NCI-H526 (cell line): ENCODE results near the gene HBG1.
"Not testable (repeated sequence)": the region's sequence is repeated elsewhere in the genome, so short reads cannot be mapped to it uniquely, and the experiment has no call there.

Experiments
- DNase-seq, 2 experiments: peaks; one replicate each; lab custom pipeline; 2025; lab: John Stamatoyannopoulos, UW

HBG1 gene

DNA sequence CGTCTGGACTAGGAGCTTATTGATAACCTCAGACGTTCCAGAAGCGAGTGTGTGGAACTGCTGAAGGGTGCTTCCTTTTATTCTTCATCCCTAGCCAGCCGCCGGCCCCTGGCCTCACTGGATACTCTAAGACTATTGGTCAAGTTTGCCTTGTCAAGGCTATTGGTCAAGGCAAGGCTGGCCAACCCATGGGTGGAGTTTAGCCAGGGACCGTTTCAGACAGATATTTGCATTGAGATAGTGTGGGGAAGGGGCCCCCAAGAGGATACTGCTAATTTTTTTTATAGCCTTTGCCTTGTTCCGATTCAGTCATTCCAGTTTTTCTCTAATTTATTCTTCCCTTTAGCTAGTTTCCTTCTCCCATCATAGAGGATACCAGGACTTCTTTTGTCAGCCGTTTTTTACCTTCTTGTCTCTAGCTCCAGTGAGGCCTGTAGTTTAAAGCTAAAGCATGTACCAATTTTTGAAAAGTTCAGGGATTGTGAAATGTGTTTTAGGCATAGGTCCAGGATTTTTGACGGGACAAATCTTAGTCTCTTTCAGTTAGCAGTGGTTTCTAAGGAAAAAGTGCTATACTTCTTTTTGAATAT is at the start of gene HBG1:
Gene HBG1 (minus strand): TSS at position 51 of the 590 bp plus-strand sequence. CDS start 53 bp downstream, outside the sequence.
- DNase-seq: not testable (repeated sequence)

DNA sequence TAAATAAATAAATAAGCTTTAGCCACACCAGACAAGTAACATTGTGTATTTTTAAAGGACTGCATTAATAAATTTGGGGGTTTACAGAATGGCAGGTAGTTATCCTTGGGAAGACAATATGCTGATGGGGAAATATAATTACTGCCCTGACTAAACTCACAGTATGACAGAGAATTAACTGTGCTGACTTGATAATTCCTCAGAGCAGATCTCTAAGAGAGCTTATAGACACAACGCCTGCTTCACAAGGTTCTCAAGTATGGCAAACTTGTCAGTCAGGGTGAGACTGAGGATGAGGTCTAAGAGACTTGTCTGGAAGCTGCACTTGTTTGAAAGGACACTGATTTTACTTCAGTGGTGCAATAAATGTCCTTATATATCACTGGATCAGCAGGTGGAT is 48.8 kb upstream of the HBG1 start:
- DNase-seq: no peak

DNA sequence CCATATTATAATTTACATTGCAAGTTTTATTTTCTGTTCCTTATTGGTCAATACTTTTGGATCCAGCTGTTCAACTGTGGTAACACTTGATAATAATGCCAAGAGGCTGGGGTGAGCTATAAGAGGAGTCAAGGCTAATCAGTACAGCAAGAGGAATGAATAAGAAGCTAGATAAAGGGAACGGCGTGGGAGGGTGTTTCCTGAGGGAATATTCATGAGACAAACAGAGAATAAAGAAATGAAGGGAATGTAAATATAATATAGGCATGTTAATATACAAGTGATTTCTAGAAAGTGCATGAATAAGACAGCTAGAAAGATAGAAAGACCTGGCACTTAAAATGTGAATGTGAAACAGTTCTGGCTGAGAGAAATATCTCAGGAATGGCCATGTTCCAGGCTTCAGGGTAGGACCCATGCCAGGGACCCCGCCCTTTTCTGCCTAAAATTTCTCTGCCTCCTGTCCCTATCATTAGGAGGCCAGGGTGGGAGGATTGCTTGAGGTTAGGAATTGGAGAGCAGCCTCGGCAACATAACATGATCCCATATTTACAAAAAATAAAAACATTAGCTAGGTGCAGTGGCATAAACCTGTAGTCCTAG is 48.2 kb upstream of the HBG1 start:
- DNase-seq: no peak

DNA sequence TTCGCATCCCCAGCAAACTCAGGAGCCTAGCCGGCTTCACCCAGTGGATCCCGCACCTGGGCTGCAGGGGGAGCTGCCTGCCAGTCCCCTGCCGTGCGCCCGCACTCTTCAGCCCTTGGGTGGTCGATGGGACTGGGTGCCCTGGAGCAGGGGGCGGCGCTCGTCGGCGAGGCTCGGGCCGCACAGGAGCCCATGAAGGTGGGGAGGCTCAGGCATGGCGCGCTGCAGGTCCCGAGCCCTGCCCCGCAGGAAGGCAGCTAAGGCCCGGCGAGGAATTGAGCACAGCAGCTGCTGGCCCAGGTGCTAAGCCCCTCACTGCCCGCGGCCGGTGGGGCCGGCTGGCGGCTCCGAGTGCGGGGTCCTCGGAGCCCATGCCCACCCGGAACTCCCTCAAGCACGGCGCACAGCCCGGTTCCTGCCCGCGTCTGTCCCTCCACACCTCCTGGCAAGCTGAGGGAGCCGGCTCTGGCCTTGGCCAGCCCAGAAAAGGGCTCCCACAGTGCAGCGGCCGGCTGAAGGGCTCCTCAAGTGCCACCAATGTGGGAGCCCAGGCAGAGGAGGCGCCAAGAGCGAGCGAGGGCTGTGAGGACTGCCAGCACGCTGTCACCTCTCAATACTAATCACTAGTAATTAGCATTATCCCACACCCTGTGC is 44.8 kb upstream of the HBG1 start:
- DNase-seq: not testable (repeated sequence)

DNA sequence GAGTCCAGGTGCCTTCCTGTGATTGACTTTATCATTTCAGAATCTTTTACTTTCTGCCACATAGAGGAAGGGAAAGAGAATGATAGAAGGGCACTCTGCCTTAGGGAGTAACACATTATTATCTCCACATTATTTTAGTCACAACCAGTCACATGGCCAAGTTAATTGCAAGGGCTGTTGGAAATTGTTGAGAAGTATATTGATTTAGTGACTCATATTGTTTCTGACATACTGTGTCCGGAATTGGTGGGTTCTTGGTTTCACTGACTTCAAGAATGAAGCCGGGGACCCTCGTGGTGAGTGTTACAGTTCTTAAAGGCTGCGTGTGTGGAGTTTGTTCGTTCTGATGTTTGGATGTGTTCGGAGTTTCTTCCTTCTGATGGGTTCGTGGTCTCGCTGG is 43.4 kb upstream of the HBG1 start:
- no peak for DNase-seq

- peak in 1 of 2 experiments; percentile 30 for DNase-seq
These were observed 41.7 kb upstream of the HBG1 start for GRCh38 chr11:5291207-5291838.

GRCh38 chr11:5290106-5290505 is 40.4 kb upstream of the HBG1 start:
- DNase-seq: no peak

DNA sequence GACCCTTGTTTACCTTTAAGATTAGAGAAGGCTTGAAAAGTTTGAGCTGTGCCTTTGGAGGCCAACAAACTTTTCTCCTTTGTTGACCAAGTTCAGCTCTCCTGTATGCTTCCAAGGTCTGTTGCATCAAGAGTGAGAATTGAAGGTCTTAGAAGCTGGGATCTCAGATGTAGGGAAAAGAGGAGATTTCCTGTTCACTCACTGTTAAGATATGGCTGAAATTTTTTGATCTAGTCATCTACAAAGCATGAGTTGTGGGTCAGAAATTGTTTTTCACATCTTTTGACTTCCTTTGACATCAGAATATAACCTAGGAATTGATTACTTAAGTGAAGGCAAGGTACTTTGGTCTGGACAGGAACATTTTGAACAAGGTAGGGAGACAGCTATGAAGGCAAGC is 40.0 kb upstream of the HBG1 start:
- DNase-seq: no peak

DNA sequence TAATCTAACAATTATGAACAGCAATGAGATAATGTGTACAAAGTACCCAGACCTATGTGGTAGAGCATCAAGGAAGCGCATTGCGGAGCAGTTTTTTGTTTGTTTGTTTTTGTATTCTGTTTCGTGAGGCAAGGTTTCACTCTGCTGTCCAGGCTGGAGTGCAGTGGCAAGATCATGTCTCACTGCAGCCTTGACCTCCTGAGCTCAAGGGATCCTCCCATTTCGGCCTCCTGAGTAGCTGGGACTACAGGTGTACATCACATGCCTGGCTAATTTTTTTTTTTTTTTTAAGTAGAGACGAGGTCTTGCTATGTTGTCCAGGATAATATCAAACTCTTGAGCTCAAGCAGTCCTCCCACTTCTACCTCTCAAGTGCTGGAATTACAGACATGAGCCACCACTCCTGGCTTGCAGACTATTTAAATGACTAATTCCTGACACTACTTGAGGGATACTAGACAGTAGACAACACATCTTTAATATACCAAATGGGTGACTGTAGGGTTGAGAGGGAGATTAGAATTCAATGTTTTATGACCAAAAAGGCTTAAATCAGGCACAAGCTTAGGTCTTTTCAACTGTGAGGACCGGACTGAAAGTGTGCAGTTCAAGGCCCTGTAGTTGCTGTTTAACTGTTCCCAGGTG is 39.4 kb upstream of the HBG1 start:
- DNase-seq: no peak

DNA sequence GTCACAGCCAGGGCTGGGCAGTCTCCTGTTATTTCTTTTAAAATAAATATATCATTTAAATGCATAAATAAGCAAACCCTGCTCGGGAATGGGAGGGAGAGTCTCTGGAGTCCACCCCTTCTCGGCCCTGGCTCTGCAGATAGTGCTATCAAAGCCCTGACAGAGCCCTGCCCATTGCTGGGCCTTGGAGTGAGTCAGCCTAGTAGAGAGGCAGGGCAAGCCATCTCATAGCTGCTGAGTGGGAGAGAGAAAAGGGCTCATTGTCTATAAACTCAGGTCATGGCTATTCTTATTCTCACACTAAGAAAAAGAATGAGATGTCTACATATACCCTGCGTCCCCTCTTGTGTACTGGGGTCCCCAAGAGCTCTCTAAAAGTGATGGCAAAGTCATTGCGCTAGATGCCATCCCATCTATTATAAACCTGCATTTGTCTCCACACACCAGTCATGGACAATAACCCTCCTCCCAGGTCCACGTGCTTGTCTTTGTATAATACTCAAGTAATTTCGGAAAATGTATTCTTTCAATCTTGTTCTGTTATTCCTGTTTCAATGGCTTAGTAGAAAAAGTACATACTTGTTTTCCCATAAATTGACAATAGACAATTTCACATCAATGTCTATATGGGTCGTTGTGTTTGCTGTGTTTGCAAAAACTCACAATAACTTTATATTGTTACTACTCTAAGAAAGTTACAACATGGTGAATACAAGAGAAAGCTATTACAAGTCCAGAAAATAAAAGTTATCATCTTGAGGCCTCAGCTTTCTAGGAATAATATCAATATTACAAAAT is 38.6 kb upstream of the HBG1 start:
- no peak for DNase-seq

DNA sequence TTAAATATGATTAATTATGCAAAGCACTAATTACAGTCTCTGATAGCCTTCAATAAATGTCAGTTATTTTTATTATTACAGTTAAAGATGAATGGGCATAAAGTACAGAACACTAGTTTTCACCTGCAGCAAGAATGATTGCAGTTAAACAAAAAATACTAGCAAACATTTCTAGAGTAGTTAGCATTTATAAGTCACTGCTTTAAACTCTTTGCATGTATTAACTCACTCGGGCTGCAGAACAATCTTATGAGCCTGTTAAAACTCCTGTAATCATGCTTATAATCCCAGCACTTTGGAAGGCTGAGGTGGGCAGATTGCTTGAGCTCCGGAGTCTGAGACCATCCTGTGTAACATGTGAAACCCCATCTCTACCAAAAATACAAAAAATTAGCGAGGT is 37.2 kb upstream of the HBG1 start:
- no peak for DNase-seq

DNA sequence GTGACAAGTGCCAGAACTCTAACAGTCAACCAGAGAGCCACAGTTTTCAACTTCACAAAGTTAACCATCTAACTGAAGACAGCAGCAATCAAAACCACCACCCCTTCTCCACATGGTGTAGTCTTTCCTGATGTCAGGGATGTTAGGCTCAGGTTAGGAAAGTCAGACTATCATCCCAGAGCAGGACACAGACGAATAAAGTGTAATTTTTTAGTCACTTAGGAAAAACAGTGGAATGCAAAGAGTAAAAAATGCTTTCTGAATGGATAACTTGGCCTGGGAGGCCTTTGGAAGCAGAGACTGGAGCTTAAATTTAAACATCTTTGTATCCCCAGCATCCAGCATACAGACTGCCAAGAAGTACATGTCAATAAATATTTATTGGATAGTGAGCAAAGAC is 36.7 kb upstream of the HBG1 start:
- DNase-seq: no peak

DNA sequence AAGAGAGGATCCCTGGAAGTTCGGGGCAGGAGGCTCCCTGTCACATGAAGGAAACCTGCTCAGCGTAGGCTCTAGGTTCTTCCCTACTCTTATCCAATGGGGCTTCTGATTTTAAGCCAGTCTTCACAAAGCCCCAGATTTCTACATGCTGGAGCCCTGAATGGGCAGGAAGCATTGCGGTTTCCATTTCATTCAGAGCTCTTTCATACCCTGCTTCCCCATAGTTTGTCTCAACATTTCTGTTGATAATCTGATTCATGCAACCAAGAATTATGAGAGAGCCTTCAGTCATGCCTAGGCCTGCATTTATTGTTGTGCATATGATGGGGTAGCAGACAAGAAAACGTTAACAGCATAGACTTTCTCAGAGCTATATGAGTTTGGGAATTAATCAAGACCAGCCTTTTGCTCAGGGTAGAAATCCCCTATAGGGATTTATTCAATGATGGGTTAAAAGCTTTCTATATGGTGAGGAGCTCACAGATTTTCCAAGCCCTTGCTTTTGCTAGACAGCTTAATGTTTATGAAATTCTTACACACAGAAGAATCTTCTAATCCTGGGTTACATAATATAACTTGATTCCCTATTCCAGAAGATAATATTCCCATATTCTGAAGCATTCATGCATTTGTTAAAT is 36.2 kb upstream of the HBG1 start:
- no peak for DNase-seq

DNA sequence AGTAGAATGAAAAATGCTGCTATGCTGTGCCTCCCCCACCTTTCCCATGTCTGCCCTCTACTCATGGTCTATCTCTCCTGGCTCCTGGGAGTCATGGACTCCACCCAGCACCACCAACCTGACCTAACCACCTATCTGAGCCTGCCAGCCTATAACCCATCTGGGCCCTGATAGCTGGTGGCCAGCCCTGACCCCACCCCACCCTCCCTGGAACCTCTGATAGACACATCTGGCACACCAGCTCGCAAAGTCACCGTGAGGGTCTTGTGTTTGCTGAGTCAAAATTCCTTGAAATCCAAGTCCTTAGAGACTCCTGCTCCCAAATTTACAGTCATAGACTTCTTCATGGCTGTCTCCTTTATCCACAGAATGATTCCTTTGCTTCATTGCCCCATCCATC is 35.0 kb upstream of the HBG1 start:
- no peak for DNase-seq

- no peak for DNase-seq
These were observed 34.2 kb upstream of the HBG1 start for GRCh38 chr11:5283882-5284281.

DNA sequence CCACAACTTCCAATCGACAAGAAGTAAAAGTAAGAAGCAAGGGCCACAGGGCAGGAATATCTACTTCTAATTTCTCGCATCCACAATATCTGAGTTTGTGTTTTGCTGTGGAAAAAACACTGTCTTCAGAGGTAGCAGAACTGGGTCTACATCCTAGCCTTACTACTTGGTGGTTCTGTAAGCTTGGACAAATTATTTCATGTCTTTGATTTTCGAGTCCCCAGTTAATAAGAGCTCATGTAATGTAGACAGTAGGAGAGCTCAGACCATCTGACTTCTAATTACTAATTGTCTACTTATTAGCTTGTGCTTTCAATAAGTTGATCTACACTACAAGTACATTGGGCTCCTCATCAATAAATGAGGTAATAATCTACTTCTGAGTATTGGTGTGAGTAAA is 33.4 kb upstream of the HBG1 start:
- no peak for DNase-seq

DNA sequence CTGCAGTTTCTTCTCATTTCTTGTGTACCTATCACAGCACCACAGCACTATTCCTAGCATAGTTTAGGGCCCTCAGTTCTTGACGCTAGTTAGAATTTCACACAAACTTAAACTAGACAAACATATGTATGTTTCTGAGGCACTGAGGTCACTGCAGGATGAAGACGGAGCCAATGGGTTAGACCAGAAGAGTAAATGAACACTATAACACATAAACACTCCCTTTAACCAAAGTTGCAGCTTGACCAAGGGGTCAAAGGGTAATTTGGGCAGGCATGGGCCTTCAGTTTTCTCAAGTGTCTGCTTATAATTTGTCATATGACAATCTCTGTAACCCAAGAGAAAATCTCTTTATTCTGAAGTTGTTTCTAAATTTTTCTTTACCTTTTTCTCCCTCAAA is 33.0 kb upstream of the HBG1 start:
- no peak for DNase-seq

- DNase-seq: no peak
These were observed 31.9 kb upstream of the HBG1 start for GRCh38 chr11:5281596-5281995.

DNA sequence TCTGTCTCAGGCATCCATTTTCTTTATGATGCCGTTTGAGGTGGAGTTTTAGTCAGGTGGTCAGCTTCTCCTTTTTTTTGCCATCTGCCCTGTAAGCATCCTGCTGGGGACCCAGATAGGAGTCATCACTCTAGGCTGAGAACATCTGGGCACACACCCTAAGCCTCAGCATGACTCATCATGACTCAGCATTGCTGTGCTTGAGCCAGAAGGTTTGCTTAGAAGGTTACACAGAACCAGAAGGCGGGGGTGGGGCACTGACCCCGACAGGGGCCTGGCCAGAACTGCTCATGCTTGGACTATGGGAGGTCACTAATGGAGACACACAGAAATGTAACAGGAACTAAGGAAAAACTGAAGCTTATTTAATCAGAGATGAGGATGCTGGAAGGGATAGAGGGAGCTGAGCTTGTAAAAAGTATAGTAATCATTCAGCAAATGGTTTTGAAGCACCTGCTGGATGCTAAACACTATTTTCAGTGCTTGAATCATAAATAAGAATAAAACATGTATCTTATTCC is 31.0 kb upstream of the HBG1 start:
- no peak for DNase-seq

DNA sequence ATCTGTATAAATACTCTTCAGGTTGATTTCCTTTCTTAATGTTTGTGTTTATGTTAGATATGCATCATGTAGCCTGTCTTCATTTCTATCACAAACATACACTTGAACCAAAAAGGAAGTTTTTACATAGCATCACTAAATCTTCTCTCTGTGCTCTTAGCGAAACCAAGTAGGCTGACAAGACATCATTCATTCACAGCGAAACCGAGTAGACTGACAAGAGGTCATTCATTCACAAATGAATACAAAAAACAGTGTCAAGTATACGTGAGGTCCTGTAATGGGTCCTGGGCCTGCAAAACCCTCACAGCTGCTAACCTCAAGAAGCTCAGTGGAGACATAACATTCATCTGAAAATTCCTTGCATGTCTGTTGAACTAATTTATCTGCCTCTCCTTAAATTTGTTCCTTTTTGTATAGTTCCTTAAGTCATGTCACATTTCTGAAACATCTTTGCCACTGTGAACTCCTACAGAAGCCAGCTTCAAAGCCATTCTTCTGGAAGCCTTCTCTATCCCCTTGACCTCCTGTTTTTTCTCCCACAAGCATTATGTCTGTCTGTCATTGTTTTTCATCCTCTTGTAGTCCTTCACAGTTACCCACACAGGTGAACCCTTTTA is 29.9 kb upstream of the HBG1 start:
- DNase-seq: no peak
